Stomach (tissue), 9 donors: ENCODE results near the gene FNDC3B. TPM values are rescaled to one million over a fixed set of nuclear protein-coding genes. Genes with fewer than 3 reads are reported as not detected.

Source experiments
- DNase-seq, 2 donors: peaks; one replicate each; pipeline versions ENCODE4 v3.0.0 to v3.0.0-alpha.2; 2013 to 2019
- H3K27ac ChIP-seq, 5 donors: fragments of 200-600 bp in 4 of 5; sonication (generic) in 4 of 5; one replicate each; pipeline ENCODE4 v1.5.1; 2013 to 2019; ENCODE audit warnings: mild to moderate bottlenecking in 1 of 5, moderate library complexity in 1 of 5
- H3K27me3 ChIP-seq, 3 donors: fragments of 200-600 bp; sonication (generic); one replicate each; pipeline ENCODE4 v1.5.1; 2017 to 2019; ENCODE audit warnings: mixed run types in 1 of 3
- H3K36me3 ChIP-seq, 4 donors: fragments of 200-600 bp; sonication (generic); 1 replicate in 3 of 4; 2 replicates in 1 of 4; pipeline ENCODE4 v1.5.1; 2016 to 2019
- H3K4me1 ChIP-seq, 4 donors: fragments of 200-600 bp; sonication (generic); one replicate each; pipeline ENCODE4 v1.5.1; 2016 to 2019
- H3K4me3 ChIP-seq, 4 donors: fragments of 200-600 bp; sonication (generic) in 3 of 4; one replicate each; pipeline ENCODE4 v1.5.1; 2016 to 2019; ENCODE audit warnings: mild to moderate bottlenecking in 1 of 4
- H3K9me3 ChIP-seq, 4 donors: fragments of 200-600 bp; sonication (generic); one replicate each; pipeline ENCODE4 v1.5.1; 2016 to 2019
- CTCF ChIP-seq, 7 experiments: fragments of 450-650 bp in 4 of 7; fragments of 200-600 bp in 3 of 7; sonication (generic) in 3 of 7; IDR thresholded peaks; one replicate each; pipeline ENCODE4 v1.5.1; 2016 to 2019; ENCODE audit warnings: antibody characterized with exemption in 7 of 7, control low read depth in 2 of 7, mild to moderate bottlenecking in 1 of 7
- EP300 ChIP-seq: sonication (generic); formaldehyde crosslinking; IDR thresholded peaks from one replicate; pipeline ENCODE4 v1.6.1; 2017; ENCODE audit warnings: antibody characterized with exemption
- POLR2A ChIP-seq, 4 donors: fragments of 450-650 bp; IDR thresholded peaks; one replicate each; pipeline ENCODE4 v1.6.1; 2016; ENCODE audit warnings: antibody characterized with exemption in 4 of 4, control low read depth in 2 of 4, mild to moderate bottlenecking in 1 of 4, moderate library complexity in 1 of 4
- POLR2AphosphoS5 ChIP-seq, 3 donors: sonication (generic); formaldehyde crosslinking; IDR thresholded peaks; one replicate each; pipeline ENCODE4 v1.6.1; 2016; ENCODE audit warnings: antibody characterized with exemption in 3 of 3
- WGBS, 5 donors: extraction: QIAGEN DNeasy Blood & Tissue Kit in 3 of 5; methylation state at CpG; one replicate each; pipeline versions ENCODE4 v1.1.5 to v1.1.7; 2013 to 2018; 5-methylcytosine and 5-hydroxymethylcytosine counted together
- intact Hi-C: fragments of 100-400 bp; cut with DNase I; formaldehyde crosslinking; loops from one replicate; pipeline ENCODE4 v1.15.1; 2023; ENCODE audit warnings: low total_unique reads
- polyA plus RNA-seq, 3 donors: library from polyadenylated mRNA; stranded (reverse); fragments of 200-250 nt; gene quantifications; one replicate each; pipeline ENCODE4 v1.2.3, GENCODE V29; 2013
- total RNA-seq, 5 donors: library from RNA; depleted of rRNA; stranded (reverse); fragments of >200 nt; gene quantifications; one replicate each; pipeline versions ENCODE4 v1.1.0 to v1.2.3, GENCODE V29; 2014 to 2016
- donor health status: healthy with polysubstance abuse.
- donor health status: Bipolar disorder and iron deficiency.
- donor health status: healthy.

The FNDC3B gene
- total and polyA plus RNA-seq, 8 donors, result 6.0 to 229 (median 53.7) TPM

GRCh38 chr3:172147113-172147818 lies 107.9 kb downstream of the FNDC3B start:
- TF ChIP-seq CTCF (IDR thresholded peaks at IDR 0.05) (no peak), EP300 (no peak), POLR2A (IDR thresholded peaks at IDR 0.05) (no peak), POLR2AphosphoS5 (IDR thresholded peaks at IDR 0.05) (no peak)
- peaks cover 16 to 82% (median 38%) of the 10 kb centered on the region in 4 donors for H3K4me1 ChIP-seq
- H3K9me3 ChIP-seq, result no peaks in the 10 kb centered on the region
- H3K27ac ChIP-seq, result peak overlapping the region in 3 of 5 donors; percentile 14 to 49 (median 45)
- no peaks in the 10 kb centered on the region for H3K27me3 ChIP-seq
- intact Hi-C loops, result no loop called here
- WGBS, 5 donors, result 87 to 91% (median 89%) methylated on average over 8 of the region's 8 CpGs
- H3K36me3 ChIP-seq, result no peaks in the 10 kb centered on the region
- DNase-seq, result no peak
- no peak overlapping the region for H3K4me3 ChIP-seq

GRCh38 chr3:172148241-172148640 lies 108.9 kb downstream of the FNDC3B start:
- Histone ChIP-seq H3K9me3 (no peaks in the 10 kb centered on the region), H3K36me3 (no peaks in the 10 kb centered on the region), H3K27ac (peak overlapping the region in 3 of 5 donors; percentile 7 to 45 (median 10)), H3K27me3 (no peaks in the 10 kb centered on the region), H3K4me3 (no peak overlapping the region), H3K4me1 (peaks cover 19 to 82% (median 41%) of the 10 kb centered on the region in 4 donors)
- 65 to 85% (median 81%) methylated on average over 2 of the region's 2 CpGs for WGBS, 5 donors
- intact Hi-C loops, result no loop called here
- no peak for DNase-seq
- TF ChIP-seq POLR2A (IDR thresholded peaks at IDR 0.05), result no peak
- TF ChIP-seq CTCF (IDR thresholded peaks at IDR 0.05), result no peak
- TF ChIP-seq EP300, result no peak
- no peak for TF ChIP-seq POLR2AphosphoS5 (IDR thresholded peaks at IDR 0.05)

- intact Hi-C loops, result no loop called here
- Histone ChIP-seq H3K27ac (peak overlapping the region in 3 of 5 donors; percentile 7 to 45 (median 10)), H3K36me3 (no peaks in the 10 kb centered on the region), H3K4me3 (no peak overlapping the region), H3K27me3 (no peaks in the 10 kb centered on the region), H3K4me1 (peaks cover 25 to 87% (median 48%) of the 10 kb centered on the region in 4 donors), H3K9me3 (no peaks in the 10 kb centered on the region)
- WGBS, 5 donors, result 75 to 84% (median 79%) methylated on average over 3 of the region's 3 CpGs
- no peak for DNase-seq
- no peak for TF ChIP-seq CTCF (IDR thresholded peaks at IDR 0.05)
- TF ChIP-seq POLR2AphosphoS5 (IDR thresholded peaks at IDR 0.05), result no peak
Measured at GRCh38 chr3:172148702-172149565, 109.6 kb downstream of the FNDC3B start.

- no peaks in the 10 kb centered on the region for H3K27me3 ChIP-seq
- 69 to 90% (median 85%) methylated on average over 3 of the region's 3 CpGs for WGBS, 5 donors
- TF ChIP-seq EP300 (no peak), CTCF (IDR thresholded peaks at IDR 0.05) (no peak), POLR2A (IDR thresholded peaks at IDR 0.05) (no peak), POLR2AphosphoS5 (IDR thresholded peaks at IDR 0.05) (no peak)
- no peaks in the 10 kb centered on the region for H3K9me3 ChIP-seq
- intact Hi-C loops, result no loop called here
- H3K36me3 ChIP-seq, result no peaks in the 10 kb centered on the region
- peaks cover 38 to 87% (median 53%) of the 10 kb centered on the region in 4 donors for H3K4me1 ChIP-seq
- peak overlapping the region in 1 of 5 donors; percentile 28 for H3K27ac ChIP-seq
- H3K4me3 ChIP-seq, result no peak overlapping the region
- DNase-seq, result no peak
Measured at GRCh38 chr3:172150268-172150667, 110.9 kb downstream of the FNDC3B start.
